NCI-H1092 (cell line): ENCODE data around the gene TAF4.

Source experiments
- DNase-seq: peaks from one replicate; lab custom pipeline; 2025; lab: John Stamatoyannopoulos, UW

TAF4 gene

GRCh38 chr20:62021793-62022385 is 43.8 kb downstream of the TAF4 start:
- DNase-seq, result no peak

- DNase-seq, result no peak
Observed at GRCh38 chr20:62020935-62021701, 44.6 kb downstream of the TAF4 start.

GRCh38 chr20:62019881-62020492 is 45.7 kb downstream of the TAF4 start:
- no peak for DNase-seq

GRCh38 chr20:62019144-62019805 is 46.4 kb downstream of the TAF4 start:
- DNase-seq, result no peak

- DNase-seq, result no peak
Observed at GRCh38 chr20:62018437-62019143, 47.1 kb downstream of the TAF4 start.

- no peak for DNase-seq
Observed at GRCh38 chr20:62015540-62016288, 50.0 kb downstream of the TAF4 start.

- no peak for DNase-seq
Observed at GRCh38 chr20:62014889-62015537, 50.7 kb downstream of the TAF4 start.

GRCh38 chr20:62014488-62014775 is 51.2 kb downstream of the TAF4 start:
- no peak for DNase-seq

- DNase-seq, result no peak
Observed at GRCh38 chr20:62012631-62013030, 53.0 kb downstream of the TAF4 start.

- no peak for DNase-seq
Observed at GRCh38 chr20:62011938-62012534, 53.6 kb downstream of the TAF4 start.

GRCh38 chr20:62011403-62011790 is 54.3 kb downstream of the TAF4 start:
- DNase-seq, result no peak

GRCh38 chr20:62010551-62011402 is 54.9 kb downstream of the TAF4 start:
- peak; percentile 57 for DNase-seq

- no peak for DNase-seq
Observed at GRCh38 chr20:62009869-62010445, 55.7 kb downstream of the TAF4 start.

GRCh38 chr20:62009322-62009721 is 56.4 kb downstream of the TAF4 start:
- DNase-seq, result no peak

- no peak for DNase-seq
Observed at GRCh38 chr20:62008643-62009183, 57.0 kb downstream of the TAF4 start.

GRCh38 chr20:62007127-62007647 is 58.5 kb downstream of the TAF4 start:
- DNase-seq, result no peak

GRCh38 chr20:62006482-62006881 is 59.2 kb downstream of the TAF4 start:
- DNase-seq, result no peak

- no peak for DNase-seq
Observed at GRCh38 chr20:62004614-62005013, 61.1 kb downstream of the TAF4 start.
